CD14-positive monocyte (primary cell): ENCODE data around the gene ITGA11. TPM values are rescaled to one million over a fixed set of nuclear protein-coding genes. Genes with fewer than 3 reads are reported as not detected.
A peak's percentile ranks its signal among the peaks of the same experiment; 100 is the strongest.

ENCODE experiments used
- DNase-seq, 3 donors: peaks; one replicate each; pipeline ENCODE4 v3.0.0-alpha.2; 2011 to 2022
- H2AFZ ChIP-seq: 2 replicates; pipeline ENCODE4 v1.6.0; 2012; ENCODE audit warnings: mild to moderate bottlenecking, low read depth, low read length, inconsistent platforms; ENCODE audit not compliant: insufficient read depth, poor library complexity, severe bottlenecking
- H3K27ac ChIP-seq, 2 donors: 1 replicate in 1 of 2; 2 replicates in 1 of 2; pipeline ENCODE4 v1.5.1; 2012 to 2013; ENCODE audit warnings: low read length in 2 of 2, control low read depth in 1 of 2, inconsistent platforms in 1 of 2, low read depth in 1 of 2, mild to moderate bottlenecking in 1 of 2
- H3K27me3 ChIP-seq, 2 donors: one replicate each; pipeline versions ENCODE4 v1.6.0 to v1.6.1; 2011 to 2013; ENCODE audit warnings: low read length in 2 of 2; ENCODE audit not compliant: control insufficient read depth in 2 of 2, insufficient read depth in 2 of 2
- H3K36me3 ChIP-seq, 2 donors: replicated peaks in 1 of 2; 1 replicate in 1 of 2; 2 replicates in 1 of 2; pipeline versions ENCODE4 v1.5.1 to v1.6.1; 2012 to 2013; ENCODE audit warnings: low read length in 2 of 2, control low read depth in 1 of 2, inconsistent platforms in 1 of 2, mild to moderate bottlenecking in 1 of 2; ENCODE audit not compliant: insufficient read depth in 2 of 2, control insufficient read depth in 1 of 2
- H3K4me1 ChIP-seq, 2 donors: 1 replicate in 1 of 2; 2 replicates in 1 of 2; pipeline versions ENCODE4 v1.5.1 to v1.6.1; 2012 to 2013; ENCODE audit warnings: low read length in 2 of 2, control low read depth in 1 of 2, inconsistent platforms in 1 of 2, mild to moderate bottlenecking in 1 of 2, moderate library complexity in 1 of 2; ENCODE audit not compliant: insufficient read depth in 2 of 2, control insufficient read depth in 1 of 2
- H3K4me2 ChIP-seq: replicated peaks from 2 replicates; pipeline ENCODE3; 2012; ENCODE audit warnings: low read length, moderate library complexity, mild to moderate bottlenecking; ENCODE audit not compliant: poor library complexity, severe bottlenecking; ENCODE audit errors: extremely low read depth
- H3K4me3 ChIP-seq, 3 experiments: fragments of 200-600 bp in 1 of 3; sonication (generic) in 1 of 3; replicated peaks in 1 of 3; 1 replicate in 2 of 3; 2 replicates in 1 of 3; pipeline ENCODE4 v1.5.1; 2011 to 2013; ENCODE audit warnings: low read length in 3 of 3, mild to moderate bottlenecking in 3 of 3, control low read depth in 2 of 3, low read depth in 2 of 3, inconsistent platforms in 1 of 3, moderate library complexity in 1 of 3
- H3K79me2 ChIP-seq: 2 replicates; pipeline ENCODE4 v1.6.0; 2012; ENCODE audit warnings: mild to moderate bottlenecking, control low read depth, inconsistent platforms, low read length, moderate library complexity; ENCODE audit not compliant: insufficient read depth
- H3K9ac ChIP-seq: 2 replicates; pipeline ENCODE4 v1.6.0; 2017; ENCODE audit warnings: low read length, mild to moderate bottlenecking; ENCODE audit not compliant: insufficient read depth, poor library complexity, severe bottlenecking
- H3K9me3 ChIP-seq, 2 donors: replicated peaks in 1 of 2; 1 replicate in 1 of 2; 2 replicates in 1 of 2; pipeline versions ENCODE4 v1.5.1 to v1.6.1; 2012 to 2013; ENCODE audit warnings: low read length in 2 of 2, control low read depth in 1 of 2; ENCODE audit not compliant: control insufficient read depth in 1 of 2, insufficient read depth in 1 of 2
- H4K20me1 ChIP-seq: 2 replicates; pipeline ENCODE4 v1.6.0; 2012; ENCODE audit warnings: mild to moderate bottlenecking, low read length, control low read depth, moderate library complexity; ENCODE audit not compliant: insufficient read depth
- H3K27ac Mint-ChIP-seq, 7 donors: one replicate each; pipeline ENCODE4 v1.8.0; 2020; ENCODE audit warnings: mild to moderate bottlenecking in 7 of 7, mixed read lengths in 7 of 7, moderate library complexity in 6 of 7, inconsistent platforms in 2 of 7
- H3K27me3 Mint-ChIP-seq, 3 donors: one replicate each; pipeline ENCODE4 v1.8.0; 2021 to 2022; ENCODE audit warnings: low read depth in 3 of 3, mild to moderate bottlenecking in 3 of 3, mixed read lengths in 3 of 3, moderate library complexity in 3 of 3, inconsistent platforms in 1 of 3
- H3K36me3 Mint-ChIP-seq, 2 donors: one replicate each; pipeline ENCODE4 v1.8.0; 2020; ENCODE audit warnings: mixed read lengths in 2 of 2, inconsistent platforms in 1 of 2, mild to moderate bottlenecking in 1 of 2
- H3K4me1 Mint-ChIP-seq: one replicate; pipeline ENCODE4 v1.8.0; 2020; ENCODE audit warnings: mild to moderate bottlenecking, mixed read lengths
- H3K4me3 Mint-ChIP-seq, 2 donors: one replicate each; pipeline ENCODE4 v1.8.0; 2020; ENCODE audit warnings: mild to moderate bottlenecking in 2 of 2, mixed read lengths in 2 of 2, moderate library complexity in 1 of 2
- H3K9me3 Mint-ChIP-seq, 7 donors: one replicate each; pipeline ENCODE4 v1.8.0; 2020 to 2022; ENCODE audit warnings: mixed read lengths in 7 of 7, mild to moderate bottlenecking in 6 of 7, moderate library complexity in 6 of 7, inconsistent platforms in 2 of 7
- CTCF ChIP-seq: fragments of 200-600 bp; IDR thresholded peaks from one replicate; pipeline ENCODE4 v1.8.0; 2022; ENCODE audit warnings: antibody characterized with exemption, mild to moderate bottlenecking
- WGBS: methylation state at CpG from one replicate; pipeline ENCODE4 v1.1.5; 2013; ENCODE audit warnings: missing lambda C conversion rate; ENCODE audit not compliant: insufficient coverage; 5-methylcytosine and 5-hydroxymethylcytosine counted together
- intact Hi-C, 2 donors: fragments of 100-400 bp; cut with micrococcal nuclease; formaldehyde crosslinking; loops; one replicate each; pipeline versions ENCODE4 v1.15.0 to v1.15.1; 2023
- polyA plus RNA-seq, 3 donors: library from polyadenylated mRNA; depleted of rRNA in 1 of 3; unstranded in 2 of 3; stranded (reverse) in 1 of 3; fragments of 300-500 nt in 2 of 3; fragments of >200 nt in 1 of 3; fragmentation: Illumina TruSeq in 2 of 3; gene quantifications; 1 replicate in 2 of 3; 2 replicates in 1 of 3; pipeline ENCODE4 v1.2.3, GENCODE V29; 2012 to 2021

ITGA11 gene
- polyA plus RNA-seq, 3 donors = under 0.01 to 0.01 TPM; not detected in 1

- Histone ChIP-seq H4K20me1 (no peaks in the 10 kb centered on the region), H3K4me1 (no peaks in the 10 kb centered on the region), H3K4me3 (no peak overlapping the region), H3K4me2 (no peak overlapping the region), H3K79me2 (no peaks in the 10 kb centered on the region), H3K27ac (no peak overlapping the region), H2AFZ (no peak overlapping the region), H3K9me3 (no peaks in the 10 kb centered on the region), H3K27me3 (no peaks in the 10 kb centered on the region), H3K9ac (no peak overlapping the region), H3K36me3 (no peaks in the 10 kb centered on the region)
- peaks cover 0 to 5% (median 5%) of the 10 kb centered on the region in 3 donors for H3K27me3 Mint-ChIP-seq
- no peaks in the 10 kb centered on the region for H3K4me1 Mint-ChIP-seq
- no peak overlapping the region for H3K4me3 Mint-ChIP-seq
- peaks cover 0 to 4% (median 0%) of the 10 kb centered on the region in 7 donors for H3K9me3 Mint-ChIP-seq
- WGBS = 90% methylated on average over 3 of the region's 9 CpGs
- H3K36me3 Mint-ChIP-seq = no peaks in the 10 kb centered on the region
- no peak for TF ChIP-seq CTCF
- intact Hi-C loops = no loop called here
- H3K27ac Mint-ChIP-seq = peak overlapping the region in 3 of 7 donors; percentile 12 to 46 (median 24)
- DNase-seq = no peak
Observed at GRCh38 chr15:68402432-68403160, 29.4 kb downstream of the ITGA11 start.

GRCh38 chr15:68401496-68402431 is 30.2 kb downstream of the ITGA11 start:
- no peak for DNase-seq
- WGBS = 100% methylated on average over 4 of the region's 11 CpGs
- intact Hi-C loops = no loop called here

More at GRCh38 chr15:68401496-68402431, 30.2 kb downstream of the ITGA11 start:
- H4K20me1 ChIP-seq = no peaks in the 10 kb centered on the region
- H3K4me1 ChIP-seq = no peaks in the 10 kb centered on the region
- no peak overlapping the region for H3K27ac ChIP-seq
- H3K27ac Mint-ChIP-seq = no peak overlapping the region
- H3K36me3 Mint-ChIP-seq = no peaks in the 10 kb centered on the region
- H3K9me3 Mint-ChIP-seq = peaks cover 0 to 4% (median 0%) of the 10 kb centered on the region in 7 donors
- no peak overlapping the region for H3K9ac ChIP-seq
- no peak overlapping the region for H2AFZ ChIP-seq
- H3K4me3 Mint-ChIP-seq = no peak overlapping the region
- no peak overlapping the region for H3K4me2 ChIP-seq
- H3K27me3 ChIP-seq = no peaks in the 10 kb centered on the region
- no peaks in the 10 kb centered on the region for H3K4me1 Mint-ChIP-seq
- no peaks in the 10 kb centered on the region for H3K79me2 ChIP-seq
- H3K4me3 ChIP-seq = no peak overlapping the region
- peaks cover 0 to 5% (median 5%) of the 10 kb centered on the region in 3 donors for H3K27me3 Mint-ChIP-seq
- no peaks in the 10 kb centered on the region for H3K36me3 ChIP-seq
- no peak for TF ChIP-seq CTCF
- no peaks in the 10 kb centered on the region for H3K9me3 ChIP-seq
